ENCODE data around the gene CXCR1. TPM values are rescaled to one million over a fixed set of nuclear protein-coding genes. Genes with fewer than 3 reads are reported as not detected.

Gene CXCR1
- total and polyA plus RNA-seq, 9 of the 15 experiments (the other 6 are each of a cell fraction or from before 2014, with no cell fraction given) = not detected

- TF ChIP-seq MGA (IDR thresholded peaks at IDR 0.05) = no peak
- TF ChIP-seq FIP1L1 (IDR thresholded peaks at IDR 0.05; ENCODE audit: low read depth, low read length, poor library complexity, severe bottlenecking) = no peak
- no peak for TF ChIP-seq SMARCA4 (IDR thresholded peaks at IDR 0.05)
- no peak for TF ChIP-seq DLX4 (CRISPR knock-in tag; IDR thresholded peaks at IDR 0.05)
- no peak for TF ChIP-seq HMGN3 (IDR thresholded peaks at IDR 0.05; ENCODE audit: borderline replicate concordance, extremely low read depth, insufficient read length, low read depth, low read length)
These were observed 14.0 kb downstream of the CXCR1 start (continued) for GRCh38 chr2:218152777-218153176.
